MM.1S (cell line): ENCODE data around the gene CSPG5.

Source experiments
- EZH2phosphoT487 ChIP-seq: fragments of 300-600 bp; sonication (generic); IDR thresholded peaks from 2 replicates; pipeline ENCODE4 v1.6.1; 2018; ENCODE audit warnings: antibody characterized with exemption, low read length
- TF ChIP-seq, protein P1 (sequence below): fragments of 300-600 bp; sonication (generic); IDR thresholded peaks from 2 replicates; pipeline ENCODE4 v1.5.1; 2016; ENCODE audit warnings: antibody characterized with exemption, low read length, mixed read lengths

DNA sequence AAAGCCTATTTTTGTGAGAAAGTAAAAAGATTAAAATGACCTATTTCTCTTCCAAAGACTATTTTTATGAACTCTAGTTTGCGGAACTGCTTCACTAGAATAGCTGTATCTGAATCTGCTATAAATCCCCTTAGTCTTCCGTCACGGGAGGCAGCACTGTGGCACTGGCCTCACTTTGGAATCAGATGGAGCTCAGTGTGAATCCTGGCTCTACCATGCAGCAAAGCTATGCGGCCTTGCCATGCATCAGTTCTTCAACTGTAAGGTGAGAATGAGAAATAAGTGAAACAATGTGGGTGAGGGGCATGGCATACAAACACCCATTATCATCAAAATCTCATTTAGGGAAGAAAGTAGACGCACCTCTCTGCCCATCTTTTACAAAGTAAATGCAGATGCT is 27.5 kb upstream of the CSPG5 start:
- TF ChIP-seq, protein P1, sequence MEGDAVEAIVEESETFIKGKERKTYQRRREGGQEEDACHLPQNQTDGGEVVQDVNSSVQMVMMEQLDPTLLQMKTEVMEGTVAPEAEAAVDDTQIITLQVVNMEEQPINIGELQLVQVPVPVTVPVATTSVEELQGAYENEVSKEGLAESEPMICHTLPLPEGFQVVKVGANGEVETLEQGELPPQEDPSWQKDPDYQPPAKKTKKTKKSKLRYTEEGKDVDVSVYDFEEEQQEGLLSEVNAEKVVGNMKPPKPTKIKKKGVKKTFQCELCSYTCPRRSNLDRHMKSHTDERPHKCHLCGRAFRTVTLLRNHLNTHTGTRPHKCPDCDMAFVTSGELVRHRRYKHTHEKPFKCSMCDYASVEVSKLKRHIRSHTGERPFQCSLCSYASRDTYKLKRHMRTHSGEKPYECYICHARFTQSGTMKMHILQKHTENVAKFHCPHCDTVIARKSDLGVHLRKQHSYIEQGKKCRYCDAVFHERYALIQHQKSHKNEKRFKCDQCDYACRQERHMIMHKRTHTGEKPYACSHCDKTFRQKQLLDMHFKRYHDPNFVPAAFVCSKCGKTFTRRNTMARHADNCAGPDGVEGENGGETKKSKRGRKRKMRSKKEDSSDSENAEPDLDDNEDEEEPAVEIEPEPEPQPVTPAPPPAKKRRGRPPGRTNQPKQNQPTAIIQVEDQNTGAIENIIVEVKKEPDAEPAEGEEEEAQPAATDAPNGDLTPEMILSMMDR: no peak
- no peak for TF ChIP-seq EZH2phosphoT487
